ENCODE measurements around the gene MUC5AC.

DNA sequence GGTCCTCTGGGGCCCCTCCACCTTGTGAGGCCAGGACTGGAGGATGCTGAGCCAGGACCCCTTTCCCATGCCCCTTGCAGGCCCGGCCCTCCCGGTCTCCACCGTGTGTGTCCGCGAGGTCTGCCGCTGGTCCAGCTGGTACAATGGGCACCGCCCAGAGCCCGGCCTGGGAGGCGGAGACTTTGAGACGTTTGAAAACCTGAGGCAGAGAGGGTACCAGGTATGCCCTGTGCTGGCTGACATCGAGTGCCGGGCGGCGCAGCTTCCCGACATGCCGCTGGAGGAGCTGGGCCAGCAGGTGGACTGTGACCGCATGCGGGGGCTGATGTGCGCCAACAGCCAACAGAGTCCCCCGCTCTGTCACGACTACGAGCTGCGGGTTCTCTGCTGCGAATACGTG lies 83.0 kb downstream of the MUC5AC start:
- no peak for TF ChIP-seq CTCF (IDR thresholded peaks at IDR 0.05)
- no peak for TF ChIP-seq POLR2A (IDR thresholded peaks at IDR 0.05)
